ENCODE measurements around the gene ATP6V0B.
A peak's percentile ranks its signal among the peaks of the same experiment; 100 is the strongest.

Gene ATP6V0B

GRCh38 chr1:43984855-43985254 is 10.1 kb downstream of the ATP6V0B start:
- no peak for DNase-seq (ENCODE audit: low read depth in 2 of 2)

GRCh38 chr1:43985984-43986595 is 11.3 kb downstream of the ATP6V0B start:
- no peak for DNase-seq (ENCODE audit: low read depth in 2 of 2)

DNA sequence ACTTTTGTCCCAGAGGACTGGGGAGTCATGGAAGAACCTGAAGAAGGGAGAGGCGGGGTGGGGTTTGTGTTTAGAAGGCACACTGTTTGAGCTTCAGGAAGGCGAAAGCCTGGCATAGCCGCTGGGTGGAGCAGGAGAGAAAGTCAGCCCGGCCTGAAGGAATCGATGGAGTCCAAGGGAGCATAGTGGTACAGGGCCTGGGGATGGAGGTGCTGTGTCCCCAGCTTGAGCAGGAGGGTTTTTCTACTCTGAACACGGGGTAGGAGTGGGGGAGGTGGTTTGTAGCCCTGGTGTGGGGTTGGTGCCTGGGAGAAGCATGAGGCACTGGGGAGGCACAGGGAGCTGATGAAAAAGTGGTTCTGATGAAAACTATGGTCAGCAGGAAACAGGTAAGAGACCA is 12.0 kb downstream of the ATP6V0B start:
- DNase-seq (ENCODE audit: low read depth in 2 of 2): no peak

DNA sequence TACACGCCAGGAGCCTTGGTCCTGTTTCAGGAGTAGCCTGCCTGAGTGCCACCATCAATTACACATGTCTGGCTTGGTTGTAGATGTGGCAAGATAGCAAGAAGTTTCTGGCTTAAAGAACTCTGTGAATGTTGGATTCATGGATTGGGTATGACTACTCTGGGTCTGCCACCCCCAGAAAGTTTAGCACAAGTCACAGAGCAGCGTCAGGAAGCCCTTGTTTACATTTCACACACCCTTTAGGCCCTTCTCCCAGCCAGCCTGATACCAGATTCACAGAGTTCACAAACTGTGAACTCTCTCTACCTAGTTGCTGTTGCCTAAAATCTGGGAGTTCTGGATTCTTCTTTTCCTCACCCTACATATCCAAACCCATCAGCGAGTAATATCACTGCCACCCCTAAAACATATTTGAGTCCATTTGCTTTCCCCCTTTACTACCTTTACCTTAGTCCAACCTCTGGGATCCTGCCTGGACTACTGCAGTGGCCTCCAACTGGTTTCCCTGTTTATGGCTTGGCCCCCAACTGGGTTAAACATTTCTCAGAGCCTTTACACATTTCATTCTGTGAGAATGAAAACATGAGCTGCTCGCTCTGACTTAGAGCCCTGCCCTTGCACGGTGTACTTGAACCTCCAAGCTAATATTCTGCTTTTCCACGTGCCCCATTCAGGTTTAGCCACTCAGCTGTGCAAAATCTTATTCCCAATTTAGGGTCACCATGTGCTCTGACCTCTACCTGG is 12.6 kb downstream of the ATP6V0B start:
- DNase-seq (ENCODE audit: low read depth in 2 of 2): no peak

- DNase-seq (ENCODE audit: low read depth in 2 of 2): no peak
These were observed 15.8 kb downstream of the ATP6V0B start for GRCh38 chr1:43990271-43991199.

DNA sequence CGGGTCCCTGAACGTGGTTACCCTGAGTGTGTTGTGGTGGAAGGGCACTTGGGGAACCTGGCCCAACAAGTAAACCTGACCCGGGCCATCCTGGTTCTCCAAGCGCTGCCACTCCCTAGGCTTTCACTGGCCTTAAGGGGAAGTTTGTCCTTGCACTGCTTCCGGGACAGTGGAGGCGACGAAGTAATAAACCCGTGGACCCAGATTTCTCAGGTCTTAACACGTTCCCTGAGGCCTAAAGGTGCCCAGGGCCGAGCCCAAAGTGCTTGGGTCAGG is 16.4 kb downstream of the ATP6V0B start:
- no peak for DNase-seq (ENCODE audit: low read depth in 2 of 2)

DNA sequence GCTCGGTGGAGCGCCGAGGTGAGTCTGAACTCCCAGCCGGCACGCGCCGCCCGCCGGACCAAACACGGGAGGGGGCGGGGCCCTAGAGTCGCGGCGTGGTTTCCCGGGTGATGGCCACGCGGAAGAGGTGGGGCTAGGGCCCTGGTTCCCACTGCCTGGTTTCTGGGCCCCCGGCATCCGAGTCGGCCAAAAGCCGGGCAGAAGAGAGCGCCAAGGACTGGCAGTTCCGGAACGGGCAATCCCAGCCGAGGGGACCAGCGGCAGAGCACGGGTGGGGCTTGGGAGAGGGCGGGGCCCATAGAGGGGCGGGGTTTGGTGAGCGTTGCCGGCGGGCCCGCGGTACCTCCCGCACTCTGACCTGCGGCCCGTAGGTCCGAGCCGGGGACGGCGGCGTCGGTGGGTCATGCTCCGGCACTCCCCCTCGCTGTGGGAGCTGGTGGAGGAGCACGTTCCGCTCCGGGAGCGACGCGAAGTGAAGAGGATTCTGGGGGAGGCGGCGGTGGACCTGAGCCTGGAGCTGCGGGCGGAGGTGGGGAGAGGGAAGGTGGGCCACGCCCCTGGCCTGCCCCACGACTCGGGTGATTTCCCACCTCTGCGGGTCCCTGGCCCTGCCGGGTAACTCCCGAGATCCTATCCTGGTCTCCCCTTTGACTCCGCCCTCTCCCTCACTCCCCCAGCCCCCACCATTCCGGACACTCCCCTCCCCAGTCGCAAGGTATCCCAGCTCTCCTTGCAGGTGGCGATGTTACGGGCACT is 16.9 kb downstream of the ATP6V0B start, which contains the start of gene CCDC24:
Gene CCDC24, plus strand, starts transcription at position 124 of the 756 bp plus-strand sequence. Its CDS starts 280 bp downstream, at position 404.
- peak; percentile 70 to 74 for DNase-seq (ENCODE audit: low read depth in 2 of 2)

DNA sequence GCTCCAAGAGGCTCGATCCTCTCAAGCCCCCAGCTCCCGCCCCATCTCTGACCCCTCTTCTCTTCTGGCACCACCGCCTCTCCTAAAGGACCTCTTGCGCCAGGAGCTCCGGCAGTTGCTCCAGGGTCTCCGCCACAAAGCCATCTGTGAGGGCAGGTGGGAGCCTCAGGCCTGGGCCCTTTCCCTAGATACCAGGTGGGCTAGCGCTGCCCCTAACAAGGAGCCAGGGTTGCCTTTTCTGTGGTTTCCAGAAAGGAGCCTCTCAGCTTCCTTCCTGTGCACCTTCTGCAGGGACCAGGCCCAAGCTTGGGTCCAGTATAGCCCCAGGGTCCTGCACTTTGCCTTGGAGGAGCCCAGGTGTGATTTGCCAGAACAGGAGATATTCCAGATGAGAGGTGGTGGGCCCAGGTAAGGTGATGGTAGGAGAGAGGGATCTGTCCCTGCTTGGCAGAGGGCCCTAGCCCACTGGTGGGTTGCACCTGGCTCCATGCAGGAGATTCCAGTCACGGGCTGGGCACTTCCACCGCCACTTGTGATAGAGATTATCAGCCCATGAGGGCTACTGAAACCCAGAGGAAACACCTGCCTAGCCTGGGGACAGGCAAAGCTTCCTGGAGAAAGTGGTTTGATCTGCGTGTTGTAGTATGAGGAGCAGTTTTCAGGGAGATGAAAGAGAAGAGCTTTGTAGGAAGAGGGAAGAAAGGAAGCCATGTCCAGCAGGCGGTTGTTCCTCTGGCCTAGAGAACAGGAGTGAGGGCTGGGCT is 17.7 kb downstream of the ATP6V0B start:
- no peak for DNase-seq (ENCODE audit: low read depth in 2 of 2)

GRCh38 chr1:43993206-43993914 is 18.6 kb downstream of the ATP6V0B start:
- DNase-seq (ENCODE audit: low read depth in 2 of 2): no peak

DNA sequence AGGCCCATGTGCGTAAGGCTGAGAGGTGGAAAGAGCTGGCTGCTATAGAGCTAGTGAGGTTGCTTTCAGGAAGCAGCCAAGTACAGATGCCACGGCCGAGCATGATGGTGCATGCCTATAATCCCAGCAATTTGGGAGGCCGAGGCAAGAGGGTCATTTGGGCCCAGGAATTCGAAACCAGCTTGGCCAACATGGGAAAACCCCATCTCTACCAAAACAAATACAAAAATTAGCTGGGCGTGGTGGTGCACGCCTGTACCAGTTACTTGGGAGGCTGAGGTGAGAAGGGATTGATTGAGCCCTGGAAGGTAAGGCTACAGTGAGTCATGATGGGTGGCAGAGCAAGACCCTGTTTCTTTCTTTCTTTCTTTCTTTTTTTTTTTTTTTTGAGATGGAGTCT is 19.3 kb downstream of the ATP6V0B start:
- DNase-seq (ENCODE audit: low read depth in 2 of 2): no peak

DNA sequence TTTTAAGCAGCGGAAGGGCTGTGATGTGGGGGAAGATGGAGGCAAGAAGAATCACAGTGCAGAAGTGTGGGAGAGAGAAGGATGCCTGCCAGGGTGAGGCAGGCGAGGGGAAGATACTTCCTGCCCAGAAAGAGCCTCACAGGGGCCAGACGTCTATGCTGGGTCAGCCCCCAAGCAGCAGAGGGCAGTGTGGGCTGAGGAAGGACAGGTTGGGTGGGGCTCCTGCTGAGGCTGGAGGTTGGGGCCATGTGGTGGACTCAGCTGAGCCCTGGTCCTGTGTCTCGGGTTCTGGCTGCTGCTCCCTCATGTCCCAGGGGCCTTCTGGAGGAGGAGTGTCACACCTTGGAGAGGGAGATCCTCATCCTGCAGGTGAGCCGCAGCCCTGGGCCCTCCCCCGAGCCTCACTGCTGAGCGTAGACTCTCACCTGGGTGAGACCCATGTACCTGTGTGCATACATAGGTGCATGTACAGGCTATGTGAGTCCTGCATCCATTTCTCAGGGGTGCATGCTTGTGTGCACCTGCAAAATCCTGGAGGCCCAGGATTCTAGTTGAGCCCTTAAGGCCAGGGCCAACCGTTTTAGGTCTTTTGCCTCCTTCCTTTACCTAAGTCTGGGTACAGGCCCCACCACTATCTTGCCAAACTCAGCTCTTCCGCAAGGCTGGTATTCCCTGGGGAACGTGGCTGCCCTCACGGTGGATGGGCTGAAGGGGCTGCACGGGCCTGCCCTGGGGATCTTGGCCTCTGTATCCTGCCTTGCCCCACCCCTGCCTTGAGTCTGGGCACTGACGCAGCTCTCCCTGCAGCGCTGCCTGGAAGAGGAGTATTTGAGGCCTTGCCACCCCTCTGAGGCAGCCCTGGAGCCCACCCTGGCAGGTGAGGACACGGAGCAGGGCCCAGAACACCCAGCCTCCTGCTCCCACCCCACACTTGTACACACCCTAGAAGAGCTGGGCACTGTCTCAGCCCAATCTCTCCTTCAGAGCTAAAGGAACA is 20.3 kb downstream of the ATP6V0B start:
- DNase-seq (ENCODE audit: low read depth in 2 of 2): no peak

DNA sequence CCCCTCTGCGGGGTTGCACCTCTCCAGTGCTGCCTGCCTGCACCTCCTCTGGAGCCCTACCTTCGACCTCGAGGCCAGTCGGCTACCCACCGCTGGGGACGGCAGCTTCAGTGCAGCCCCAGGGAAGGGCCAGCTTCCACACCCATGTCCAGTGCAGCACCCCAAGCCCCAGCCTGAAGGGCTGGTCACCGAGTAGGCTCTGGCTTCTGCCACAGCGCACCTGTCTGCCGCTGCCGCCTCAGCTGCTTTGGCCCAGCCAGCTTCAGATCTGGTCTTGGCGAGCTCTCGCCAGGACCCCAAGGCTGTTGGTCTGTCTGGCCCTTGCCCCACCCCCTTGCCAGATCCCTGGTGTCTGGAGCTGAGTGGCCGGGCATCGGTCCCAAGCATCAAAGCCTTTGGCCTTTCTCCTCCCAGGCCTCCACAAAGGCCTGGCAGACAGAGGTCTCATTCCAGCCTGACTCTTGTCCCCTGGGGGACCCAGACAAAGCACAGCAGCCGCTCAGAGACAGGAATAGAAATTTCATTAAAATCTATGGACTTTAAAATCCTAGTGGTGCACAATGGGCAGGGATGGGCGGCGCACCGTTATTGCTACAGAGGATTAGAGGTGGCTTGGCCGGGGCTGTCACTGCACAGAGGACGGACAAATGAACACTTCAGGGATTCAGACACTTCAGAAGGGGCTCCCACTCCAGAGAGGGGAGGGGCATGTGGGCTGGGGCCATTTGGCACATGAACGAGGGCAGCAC is 21.4 kb downstream of the ATP6V0B start:
- DNase-seq (ENCODE audit: low read depth in 2 of 2): no peak

DNA sequence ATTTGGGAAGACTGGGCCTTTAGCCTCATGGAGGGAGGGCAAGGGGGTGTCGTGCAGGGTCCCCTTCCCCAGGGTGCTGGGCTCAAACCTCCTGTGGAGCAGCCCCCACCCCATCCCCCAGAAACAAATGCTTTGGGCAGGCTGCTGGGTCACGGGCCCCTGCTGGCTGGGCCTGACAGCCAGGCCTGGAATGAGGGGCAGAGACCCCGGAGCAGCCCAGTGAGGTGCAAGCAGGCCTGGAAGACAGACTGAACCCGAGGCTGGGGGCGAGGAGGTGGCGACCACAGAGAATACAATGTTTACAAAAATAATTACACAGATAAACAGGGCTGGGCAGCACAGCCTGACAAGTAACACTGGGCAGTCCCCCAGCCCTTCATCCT is 22.0 kb downstream of the ATP6V0B start:
- no peak for DNase-seq (ENCODE audit: low read depth in 2 of 2)

DNA sequence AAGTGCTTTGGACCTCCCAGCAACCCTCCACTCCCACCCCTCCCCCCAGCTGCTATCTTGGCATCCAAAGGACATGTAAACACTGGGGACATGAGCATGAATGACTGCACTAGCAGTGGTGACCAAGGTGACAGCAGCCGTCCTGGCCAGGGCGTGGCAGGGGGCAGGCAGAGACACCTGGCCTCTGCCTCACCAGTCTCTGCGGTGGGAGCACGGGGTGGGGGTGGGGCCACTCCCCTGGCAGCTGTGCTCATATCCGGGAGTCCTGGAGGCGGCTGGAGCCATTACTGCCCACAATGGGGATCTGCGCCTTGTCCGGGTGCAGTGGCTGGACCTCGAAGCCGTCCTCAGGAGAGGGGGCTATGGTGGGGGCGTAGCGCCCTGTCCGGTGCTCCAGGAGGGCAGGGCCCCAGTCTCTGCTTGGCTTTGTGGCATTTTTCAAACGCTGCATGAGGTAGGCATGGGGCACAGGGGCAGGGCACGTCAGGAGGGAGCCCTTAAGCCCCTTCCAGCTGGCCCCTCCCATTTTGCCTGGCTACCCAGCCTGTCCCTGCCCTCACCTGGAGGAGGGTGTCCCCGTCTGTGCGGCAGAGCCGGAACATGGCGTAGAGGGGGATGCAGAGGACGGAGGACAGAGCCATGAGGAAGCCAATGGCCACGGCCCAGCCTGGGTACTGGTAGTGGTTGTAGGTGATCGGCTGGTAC is 22.7 kb downstream of the ATP6V0B start:
- DNase-seq (ENCODE audit: low read depth in 2 of 2): no peak

GRCh38 chr1:43998000-43998378 is 23.2 kb downstream of the ATP6V0B start:
- no peak for DNase-seq (ENCODE audit: low read depth in 2 of 2)

DNA sequence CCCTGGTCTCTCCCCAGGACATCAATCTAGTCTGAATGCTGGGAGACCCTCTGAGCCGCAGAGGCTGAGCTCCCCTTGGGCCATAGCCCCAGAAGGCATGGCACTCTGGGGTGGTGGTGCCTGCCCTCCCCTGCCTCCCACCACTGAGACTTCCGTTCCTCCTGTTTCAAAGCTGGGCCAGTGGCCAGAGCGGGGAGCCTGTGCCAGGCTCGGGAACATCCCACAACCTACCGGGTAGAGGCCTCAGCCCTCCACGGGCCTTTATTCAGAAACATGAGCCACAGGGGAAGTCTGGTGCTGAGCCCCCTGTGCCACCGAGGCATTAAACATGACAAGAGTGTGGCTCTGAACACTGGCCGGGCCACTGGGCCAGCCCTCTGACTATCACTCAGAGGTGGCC is 24.7 kb downstream of the ATP6V0B start:
- DNase-seq (ENCODE audit: low read depth in 2 of 2): no peak

- no peak for DNase-seq (ENCODE audit: low read depth in 2 of 2)
These were observed 25.4 kb downstream of the ATP6V0B start for GRCh38 chr1:44000122-44000665.

GRCh38 chr1:44002165-44002564 is 27.4 kb downstream of the ATP6V0B start:
- no peak for DNase-seq (ENCODE audit: low read depth in 2 of 2)
